Activated CD8-positive, alpha-beta T cell treated with anti-CD3 and anti-CD28 coated beads for 36 hours (primary cell): ENCODE measurements around the gene ITIH5. TPM values are rescaled to one million over a fixed set of nuclear protein-coding genes. Genes with fewer than 3 reads are reported as not detected.

ENCODE experiments used
- ATAC-seq: fragments of 200-7000 bp; cut with Tn5 transposase; one replicate; pipeline ENCODE4 v1.10.0; 2021; ENCODE audit warnings: mild to moderate bottlenecking, moderate library complexity
- CTCF ChIA-PET: fragments of 350-600 bp; sonication (Branson Sonifier 250); formaldehyde crosslinking; loops from one replicate; lab custom pipeline; 2021; ENCODE audit warnings: antibody characterized with exemption; lab: Charles Lee
- POLR2A ChIA-PET: fragments of 350-600 bp; sonication (Branson Sonifier 250); formaldehyde crosslinking; loops from one replicate; lab custom pipeline; 2021; ENCODE audit warnings: antibody characterized with exemption; lab: Charles Lee
- DNase-seq: peaks from one replicate; pipeline ENCODE4 v3.0.0-alpha.2; 2020
- H3K27ac Mint-ChIP-seq: one replicate; pipeline ENCODE4 v1.8.0; 2021; ENCODE audit warnings: mild to moderate bottlenecking, mixed read lengths
- H3K27me3 Mint-ChIP-seq: one replicate; pipeline ENCODE4 v1.8.0; 2021; ENCODE audit warnings: mixed read lengths
- H3K36me3 Mint-ChIP-seq: one replicate; pipeline ENCODE4 v1.8.0; 2021; ENCODE audit warnings: low read depth, mixed read lengths
- H3K4me1 Mint-ChIP-seq: one replicate; pipeline ENCODE4 v1.8.0; 2021; ENCODE audit warnings: low read depth, mixed read lengths
- H3K4me3 Mint-ChIP-seq: one replicate; pipeline ENCODE4 v1.8.0; 2021; ENCODE audit warnings: mild to moderate bottlenecking, moderate library complexity, mixed read lengths
- H3K9me3 Mint-ChIP-seq: one replicate; pipeline ENCODE4 v1.8.0; 2021; ENCODE audit warnings: mixed read lengths
- intact Hi-C: fragments of 100-400 bp; cut with micrococcal nuclease; formaldehyde crosslinking; loops from one replicate; pipeline ENCODE4 v1.10.0; 2022
- total RNA-seq, 2 experiments: library from RNA; stranded (reverse); gene quantifications; one replicate each; pipeline ENCODE4 v1.2.3, GENCODE V29; 2021
- TF ChIP-seq, protein P1 (sequence below): fragments of 200-600 bp; IDR thresholded peaks from one replicate; pipeline ENCODE4 v1.8.0; 2022; ENCODE audit warnings: antibody characterized with exemption, mild to moderate bottlenecking

The ITIH5 gene
- total RNA-seq, 2 experiments from 2014 or later: not detected

DNA sequence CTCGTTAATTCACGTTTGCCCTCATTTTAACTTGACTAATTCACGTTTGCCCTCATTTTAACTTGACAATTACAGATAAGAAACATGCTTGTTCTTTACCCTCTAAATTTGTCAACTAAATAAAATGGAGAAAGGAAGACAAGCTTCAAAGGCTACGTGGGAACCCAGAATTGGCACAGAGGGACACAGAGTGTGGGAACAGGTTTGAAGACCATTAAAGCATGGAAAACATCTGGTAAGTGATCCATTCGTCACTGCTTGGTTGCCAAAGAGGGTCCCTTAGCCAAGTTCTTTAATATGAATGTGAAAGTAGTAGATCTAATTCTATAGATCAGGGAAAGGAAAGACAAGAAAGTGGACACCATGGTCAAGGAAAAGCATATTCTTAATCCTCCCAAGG is 57.2 kb downstream of the ITIH5 start:
- H3K36me3 Mint-ChIP-seq: no peaks in the 10 kb centered on the region
- intact Hi-C loops: no loop called here
- CTCF ChIA-PET: no interaction called here

DNA sequence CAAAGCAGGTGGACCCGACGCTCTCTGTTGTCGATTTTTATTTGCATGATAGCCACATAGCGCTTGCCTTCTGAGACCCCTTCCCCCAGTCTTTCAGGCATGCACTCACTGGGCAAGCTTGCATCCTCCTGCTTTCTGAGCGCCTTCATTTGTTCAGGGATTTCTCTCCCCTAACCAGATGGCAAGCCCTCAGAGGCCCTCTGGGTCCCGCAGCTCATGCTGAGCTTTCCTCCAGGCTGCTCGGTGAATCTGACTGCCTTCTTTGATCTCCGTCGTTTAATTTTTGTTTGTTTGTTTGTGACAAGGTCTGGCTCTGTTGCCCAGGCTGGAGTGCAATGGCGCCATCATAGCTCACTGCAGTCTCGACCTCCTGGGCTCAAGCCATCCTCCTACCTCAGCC is 58.8 kb downstream of the ITIH5 start:
- Mint-ChIP-seq H3K9me3 (no peaks in the 10 kb centered on the region), H3K36me3 (no peaks in the 10 kb centered on the region), H3K27ac (no peak overlapping the region), H3K27me3 (no peaks in the 10 kb centered on the region), H3K4me1 (no peaks in the 10 kb centered on the region), H3K4me3 (no peak overlapping the region)
- ChIA-PET CTCF (no interaction called here), POLR2A (no interaction called here)
- DNase-seq (no peak), ATAC-seq (no peak)
- TF ChIP-seq, protein P1, sequence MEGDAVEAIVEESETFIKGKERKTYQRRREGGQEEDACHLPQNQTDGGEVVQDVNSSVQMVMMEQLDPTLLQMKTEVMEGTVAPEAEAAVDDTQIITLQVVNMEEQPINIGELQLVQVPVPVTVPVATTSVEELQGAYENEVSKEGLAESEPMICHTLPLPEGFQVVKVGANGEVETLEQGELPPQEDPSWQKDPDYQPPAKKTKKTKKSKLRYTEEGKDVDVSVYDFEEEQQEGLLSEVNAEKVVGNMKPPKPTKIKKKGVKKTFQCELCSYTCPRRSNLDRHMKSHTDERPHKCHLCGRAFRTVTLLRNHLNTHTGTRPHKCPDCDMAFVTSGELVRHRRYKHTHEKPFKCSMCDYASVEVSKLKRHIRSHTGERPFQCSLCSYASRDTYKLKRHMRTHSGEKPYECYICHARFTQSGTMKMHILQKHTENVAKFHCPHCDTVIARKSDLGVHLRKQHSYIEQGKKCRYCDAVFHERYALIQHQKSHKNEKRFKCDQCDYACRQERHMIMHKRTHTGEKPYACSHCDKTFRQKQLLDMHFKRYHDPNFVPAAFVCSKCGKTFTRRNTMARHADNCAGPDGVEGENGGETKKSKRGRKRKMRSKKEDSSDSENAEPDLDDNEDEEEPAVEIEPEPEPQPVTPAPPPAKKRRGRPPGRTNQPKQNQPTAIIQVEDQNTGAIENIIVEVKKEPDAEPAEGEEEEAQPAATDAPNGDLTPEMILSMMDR: no peak
- intact Hi-C loops: no loop called here

More for the DNA sequence above, 57.2 kb downstream of the ITIH5 start:
- H3K9me3 Mint-ChIP-seq: no peaks in the 10 kb centered on the region
- no peak overlapping the region for H3K4me3 Mint-ChIP-seq
- H3K27me3 Mint-ChIP-seq: no peaks in the 10 kb centered on the region
- no peaks in the 10 kb centered on the region for H3K4me1 Mint-ChIP-seq
- H3K27ac Mint-ChIP-seq: no peak overlapping the region
- DNase-seq: no peak
- no peak for ATAC-seq
- POLR2A ChIA-PET: no interaction called here
- TF ChIP-seq, protein P1: no peak

GRCh38 chr10:7606951-7607404 is 59.8 kb downstream of the ITIH5 start:
- ATAC-seq (no peak), DNase-seq (no peak)
- Mint-ChIP-seq H3K9me3 (no peaks in the 10 kb centered on the region), H3K27me3 (no peaks in the 10 kb centered on the region), H3K4me1 (no peaks in the 10 kb centered on the region), H3K4me3 (no peak overlapping the region), H3K36me3 (no peaks in the 10 kb centered on the region), H3K27ac (no peak overlapping the region)
- TF ChIP-seq, protein P1: no peak
- intact Hi-C loops: no loop called here
- CTCF ChIA-PET: no interaction called here
- POLR2A ChIA-PET: no interaction called here

DNA sequence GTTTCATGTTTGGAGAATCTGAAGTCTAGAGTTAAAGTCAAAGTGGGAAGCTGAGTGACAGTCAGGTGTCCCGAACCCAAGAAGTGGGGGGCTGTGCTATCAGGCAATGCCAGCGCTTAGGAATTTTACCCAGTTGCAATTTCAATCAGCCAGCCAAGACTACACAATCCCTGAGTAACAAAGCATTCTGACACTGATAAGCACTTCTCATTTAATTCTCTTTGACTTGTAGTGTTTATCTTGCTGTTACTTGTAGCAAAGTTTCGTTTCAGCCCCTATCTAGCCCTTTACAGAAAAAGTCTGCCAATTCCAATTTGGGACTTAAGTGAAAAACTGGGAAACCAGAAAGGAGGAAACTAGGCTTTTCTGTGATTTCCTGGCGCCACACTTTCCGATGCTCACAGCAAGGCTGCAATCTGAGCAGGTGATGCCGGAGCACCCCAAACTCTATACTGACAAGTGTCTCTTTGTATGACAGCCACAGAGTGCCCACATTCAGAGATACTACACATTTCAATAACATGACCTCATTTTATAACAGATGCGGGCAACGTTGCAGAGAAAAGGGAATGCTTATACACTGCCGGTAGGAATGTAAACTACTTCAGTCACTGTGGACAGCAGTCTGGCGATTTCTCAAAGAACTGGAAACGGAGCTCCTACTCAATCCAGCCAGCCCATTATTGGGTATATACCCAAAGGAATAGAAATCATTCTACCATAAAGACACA is 61.0 kb downstream of the ITIH5 start:
- H3K36me3 Mint-ChIP-seq: no peaks in the 10 kb centered on the region
- CTCF ChIA-PET: no interaction called here

More for the DNA sequence above, 61.0 kb downstream of the ITIH5 start:
- TF ChIP-seq, protein P1: no peak
- ATAC-seq (no peak), DNase-seq (no peak)
- no peak overlapping the region for H3K27ac Mint-ChIP-seq
- no peaks in the 10 kb centered on the region for H3K9me3 Mint-ChIP-seq
- intact Hi-C loops: no loop called here
- POLR2A ChIA-PET: no interaction called here
- H3K4me1 Mint-ChIP-seq: peaks cover 5% of the 10 kb centered on the region
- no peaks in the 10 kb centered on the region for H3K27me3 Mint-ChIP-seq
- no peak overlapping the region for H3K4me3 Mint-ChIP-seq
